A549 (cell line): Measurements from ENCODE around the gene KCNMA1.

Source experiments
- CTCF ChIP-seq: fragments of >200 bp; sonication (Bioruptor Twin); formaldehyde crosslinking; IDR thresholded peaks from 3 replicates; pipeline ENCODE4 v1.5.1; 2016
- FOSL2 ChIP-seq, 2 experiments: fragments of 450-650 bp in 1 of 2; fragments of >200 bp in 1 of 2; sonication (Bioruptor Twin) in 1 of 2; formaldehyde crosslinking; IDR thresholded peaks; 2 replicates each; pipeline versions ENCODE4 v1.5.0 to v1.6.1; 2016 to 2020; ENCODE audit warnings: mild to moderate bottlenecking in 1 of 2, moderate library complexity in 1 of 2
- MAX ChIP-seq: IDR thresholded peaks from 2 replicates; pipeline ENCODE4 v1.6.1; 2012
- POLR2A ChIP-seq: IDR thresholded peaks from 2 replicates; pipeline ENCODE4 v1.6.1; 2012; ENCODE audit warnings: mild to moderate bottlenecking, low read length

GRCh38 chr10:76839276-76839675, 798.3 kb downstream of the KCNMA1 start:
- TF ChIP-seq MAX (no peak), POLR2A (no peak), CTCF (no peak), FOSL2 (IDR thresholded peaks at IDR 0.05) (no peak), FOSL2 (CRISPR knock-in tag; IDR thresholded peaks at IDR 0.05) (no peak)
